Measurements from ENCODE around the gene PSTPIP1. TPM values are rescaled to one million over a fixed set of nuclear protein-coding genes. Genes with fewer than 3 reads are reported as not detected.

PSTPIP1 gene
- total RNA-seq, 2 experiments from 2014 or later, result 113 to 121 TPM

GRCh38 chr15:77066971-77067690, 72.2 kb downstream of the PSTPIP1 start:
- Mint-ChIP-seq H3K4me1 (ENCODE audit: low read depth) (peaks cover 53% of the 10 kb centered on the region), H3K27ac (no peak overlapping the region), H3K36me3 (ENCODE audit: low read depth) (peaks cover 8% of the 10 kb centered on the region), H3K4me3 (no peak overlapping the region), H3K27me3 (no peaks in the 10 kb centered on the region), H3K9me3 (no peaks in the 10 kb centered on the region)
- ATAC-seq, result no peak
- TF ChIP-seq CTCF (IDR thresholded peaks at IDR 0.05), result no peak
- no peak for DNase-seq
- intact Hi-C loops (cut with micrococcal nuclease), result no loop called here
- POLR2A ChIA-PET, result no interaction called here
- CTCF ChIA-PET, result interaction anchor here (1.5 to 1.7 kb wide), 2 partner anchors 9 to 44 kb away, joined by 4 to 5 read pairs; no protein-coding TSS in a partner anchor

GRCh38 chr15:77067691-77068367, 72.9 kb downstream of the PSTPIP1 start:
- no peak for TF ChIP-seq CTCF (IDR thresholded peaks at IDR 0.05)
- H3K9me3 Mint-ChIP-seq, result no peaks in the 10 kb centered on the region
- H3K4me3 Mint-ChIP-seq, result no peak overlapping the region
- POLR2A ChIA-PET, result no interaction called here
- H3K27me3 Mint-ChIP-seq, result no peaks in the 10 kb centered on the region
- no peak overlapping the region for H3K27ac Mint-ChIP-seq
- intact Hi-C loops (cut with micrococcal nuclease), result no loop called here
- DNase-seq (no peak), ATAC-seq (no peak)
- peaks cover 46% of the 10 kb centered on the region for H3K4me1 Mint-ChIP-seq (ENCODE audit: low read depth)
- peaks cover 8% of the 10 kb centered on the region for H3K36me3 Mint-ChIP-seq (ENCODE audit: low read depth)
- CTCF ChIA-PET, result interaction anchor here (1.1 to 1.7 kb wide), 5 partner anchors 9 to 94 kb away, joined by 3 to 6 read pairs (median 4); no protein-coding TSS in a partner anchor

- no peak for TF ChIP-seq CTCF (IDR thresholded peaks at IDR 0.05)
- peaks cover 8% of the 10 kb centered on the region for H3K36me3 Mint-ChIP-seq (ENCODE audit: low read depth)
- H3K4me1 Mint-ChIP-seq (ENCODE audit: low read depth), result peaks cover 41% of the 10 kb centered on the region
- DNase-seq (no peak), ATAC-seq (no peak)
- H3K27ac Mint-ChIP-seq, result no peak overlapping the region
- intact Hi-C loops (cut with micrococcal nuclease), result no loop called here
- H3K9me3 Mint-ChIP-seq, result no peaks in the 10 kb centered on the region
- H3K27me3 Mint-ChIP-seq, result no peaks in the 10 kb centered on the region
- H3K4me3 Mint-ChIP-seq, result no peak overlapping the region
- CTCF ChIA-PET, result interaction anchor here (1.1 to 1.5 kb wide), 4 partner anchors 10 to 95 kb away, joined by 3 to 6 read pairs (median 4); no protein-coding TSS in a partner anchor
- POLR2A ChIA-PET, result no interaction called here
Measured at GRCh38 chr15:77068633-77069032, 73.7 kb downstream of the PSTPIP1 start.

- TF ChIP-seq CTCF (IDR thresholded peaks at IDR 0.05), result no peak
- Mint-ChIP-seq H3K36me3 (ENCODE audit: low read depth) (peaks cover 8% of the 10 kb centered on the region), H3K9me3 (no peaks in the 10 kb centered on the region), H3K27me3 (no peaks in the 10 kb centered on the region), H3K4me1 (ENCODE audit: low read depth) (peaks cover 38% of the 10 kb centered on the region), H3K27ac (peak overlapping the region; percentile 41), H3K4me3 (peak overlapping the region; percentile 77)
- ChIA-PET CTCF (no interaction called here), POLR2A (interaction anchor here (1.0 to 2.2 kb wide), 4 partner anchors 9 to 27 kb away, joined by 3 to 7 read pairs (median 3); no protein-coding TSS in a partner anchor)
- intact Hi-C loops (cut with micrococcal nuclease), result no loop called here
- ATAC-seq (no peak), DNase-seq (no peak)
Measured at GRCh38 chr15:77069521-77070121, 74.7 kb downstream of the PSTPIP1 start.

GRCh38 chr15:77070180-77070494, 75.2 kb downstream of the PSTPIP1 start:
- ATAC-seq (no peak), DNase-seq (no peak)
- ChIA-PET POLR2A (interaction anchor here (1.0 to 2.2 kb wide), 4 partner anchors 10 to 27 kb away, joined by 3 to 7 read pairs (median 3); no protein-coding TSS in a partner anchor), CTCF (no interaction called here)
- Mint-ChIP-seq H3K4me1 (ENCODE audit: low read depth) (peaks cover 33% of the 10 kb centered on the region), H3K27me3 (no peaks in the 10 kb centered on the region), H3K36me3 (ENCODE audit: low read depth) (peaks cover 8% of the 10 kb centered on the region), H3K27ac (peak overlapping the region; percentile 65), H3K9me3 (no peaks in the 10 kb centered on the region), H3K4me3 (peak overlapping the region; percentile 77)
- intact Hi-C loops (cut with micrococcal nuclease), result no loop called here
- no peak for TF ChIP-seq CTCF (IDR thresholded peaks at IDR 0.05)
